BJ (cell line): Measurements from ENCODE around the gene ACVR1B. TPM values are rescaled to one million over a fixed set of nuclear protein-coding genes. Genes with fewer than 3 reads are reported as not detected.

Experiments
- CTCF ChIA-PET: fragments of 350-600 bp; formaldehyde crosslinking; extraction: SDS; loops from one replicate; lab custom pipeline; 2021; ENCODE audit warnings: antibody characterized with exemption, inconsistent platforms; lab: Yijun Ruan, JAX
- POLR2A ChIA-PET: fragments of 300-600 bp; sonication (Branson Sonifier 250); formaldehyde crosslinking; extraction: SDS; loops from one replicate; lab custom pipeline; 2021; ENCODE audit warnings: antibody characterized with exemption; lab: Charles Lee
- DNase-seq: peaks from one replicate; pipeline ENCODE4 v3.0.0-alpha.2; 2011; ENCODE audit warnings: low read depth
- H3K27me3 ChIP-seq: 2 replicates; pipeline ENCODE4 v1.6.0; 2011; ENCODE audit warnings: low read length; ENCODE audit not compliant: control insufficient read depth, insufficient read depth
- H3K36me3 ChIP-seq: 2 replicates; pipeline ENCODE4 v1.5.1; 2011; ENCODE audit warnings: low read length; ENCODE audit not compliant: control insufficient read depth, insufficient read depth
- H3K4me3 ChIP-seq: 2 replicates; pipeline ENCODE4 v1.5.1; 2011; ENCODE audit warnings: low read depth, mild to moderate bottlenecking, control low read depth, low read length
- polyA plus RNA-seq: library from polyadenylated mRNA; depleted of rRNA; stranded (reverse); fragments of >200 nt; gene quantifications from 2 replicates; pipeline ENCODE4 v1.2.3, GENCODE V29; 2011
- TF ChIP-seq, protein P1 (sequence below): IDR thresholded peaks from 2 replicates; pipeline ENCODE4 v1.5.1; 2011; ENCODE audit warnings: low read depth, mild to moderate bottlenecking, control low read depth, inconsistent platforms, low read length, moderate library complexity; ENCODE audit not compliant: insufficient read depth

The ACVR1B gene
- polyA plus RNA-seq, 1 experiment = 12.9 TPM

DNA sequence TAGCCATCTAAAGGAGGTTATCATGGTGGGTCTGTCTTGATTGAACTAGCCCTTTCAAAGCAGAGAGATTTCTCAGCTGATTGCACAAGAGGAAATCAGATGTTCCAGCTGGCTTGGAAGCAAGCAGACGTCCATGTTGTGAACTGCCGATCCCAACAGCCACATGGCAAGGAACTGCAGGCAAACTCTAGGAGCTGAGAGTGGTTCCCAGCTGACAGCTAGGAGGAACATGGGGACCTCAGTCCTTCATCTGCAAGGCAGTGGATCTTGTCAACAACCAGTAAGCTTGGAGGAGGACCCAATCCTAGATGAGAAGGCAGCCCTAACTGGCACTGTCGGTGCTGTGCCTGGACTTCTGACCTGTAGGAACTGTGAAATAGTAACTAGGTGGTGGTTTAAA, 7.7 kb downstream of the ACVR1B start:
- TF ChIP-seq, protein P1, sequence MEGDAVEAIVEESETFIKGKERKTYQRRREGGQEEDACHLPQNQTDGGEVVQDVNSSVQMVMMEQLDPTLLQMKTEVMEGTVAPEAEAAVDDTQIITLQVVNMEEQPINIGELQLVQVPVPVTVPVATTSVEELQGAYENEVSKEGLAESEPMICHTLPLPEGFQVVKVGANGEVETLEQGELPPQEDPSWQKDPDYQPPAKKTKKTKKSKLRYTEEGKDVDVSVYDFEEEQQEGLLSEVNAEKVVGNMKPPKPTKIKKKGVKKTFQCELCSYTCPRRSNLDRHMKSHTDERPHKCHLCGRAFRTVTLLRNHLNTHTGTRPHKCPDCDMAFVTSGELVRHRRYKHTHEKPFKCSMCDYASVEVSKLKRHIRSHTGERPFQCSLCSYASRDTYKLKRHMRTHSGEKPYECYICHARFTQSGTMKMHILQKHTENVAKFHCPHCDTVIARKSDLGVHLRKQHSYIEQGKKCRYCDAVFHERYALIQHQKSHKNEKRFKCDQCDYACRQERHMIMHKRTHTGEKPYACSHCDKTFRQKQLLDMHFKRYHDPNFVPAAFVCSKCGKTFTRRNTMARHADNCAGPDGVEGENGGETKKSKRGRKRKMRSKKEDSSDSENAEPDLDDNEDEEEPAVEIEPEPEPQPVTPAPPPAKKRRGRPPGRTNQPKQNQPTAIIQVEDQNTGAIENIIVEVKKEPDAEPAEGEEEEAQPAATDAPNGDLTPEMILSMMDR = no peak
- CTCF ChIA-PET = interaction anchor here (0.9 to 1.5 kb wide), 4 partner anchors 9 to 124 kb away, joined by 3 to 4 read pairs (median 3); no protein-coding TSS in a partner anchor

DNA sequence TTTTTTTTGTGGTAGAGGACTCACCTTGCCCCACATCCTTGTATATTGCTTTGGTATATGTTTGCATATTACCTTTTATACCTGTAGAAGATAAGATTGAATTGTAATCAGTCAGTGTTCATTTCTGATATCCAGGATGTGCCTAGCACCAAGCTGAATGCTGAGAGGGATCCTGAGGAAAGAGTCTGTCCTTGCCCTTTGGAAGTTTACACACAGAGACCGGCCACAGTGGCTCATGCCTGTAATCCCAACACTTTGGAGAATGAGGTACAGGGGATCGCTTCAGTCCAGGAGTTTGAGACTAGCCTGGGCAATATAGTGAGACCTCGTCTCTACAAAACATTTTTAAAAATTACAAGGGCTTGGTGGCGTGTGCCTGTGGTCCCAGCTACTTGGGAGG, 8.4 kb downstream of the ACVR1B start:
- Histone ChIP-seq H3K4me3 (no peak overlapping the region), H3K27me3 (no peaks in the 10 kb centered on the region), H3K36me3 (peaks cover 3% of the 10 kb centered on the region; the same call in 1 of the 2 replicates)
- TF ChIP-seq, protein P1 = no peak
- ChIA-PET CTCF (interaction anchor here (0.7 to 0.8 kb wide), 2 partner anchors 33 to 65 kb away, joined by 3 read pairs; no protein-coding TSS in a partner anchor), POLR2A (no interaction called here)
- DNase-seq = no peak

More for the DNA sequence above, 7.7 kb downstream of the ACVR1B start:
- DNase-seq = no peak
- Histone ChIP-seq H3K27me3 (no peaks in the 10 kb centered on the region), H3K4me3 (no peak overlapping the region), H3K36me3 (peaks cover 3% of the 10 kb centered on the region; the same call in 1 of the 2 replicates)
- POLR2A ChIA-PET = interaction anchor here (0.7 kb wide), 1 partner anchor 726 kb away, joined by 3 read pairs; no protein-coding TSS in a partner anchor

DNA sequence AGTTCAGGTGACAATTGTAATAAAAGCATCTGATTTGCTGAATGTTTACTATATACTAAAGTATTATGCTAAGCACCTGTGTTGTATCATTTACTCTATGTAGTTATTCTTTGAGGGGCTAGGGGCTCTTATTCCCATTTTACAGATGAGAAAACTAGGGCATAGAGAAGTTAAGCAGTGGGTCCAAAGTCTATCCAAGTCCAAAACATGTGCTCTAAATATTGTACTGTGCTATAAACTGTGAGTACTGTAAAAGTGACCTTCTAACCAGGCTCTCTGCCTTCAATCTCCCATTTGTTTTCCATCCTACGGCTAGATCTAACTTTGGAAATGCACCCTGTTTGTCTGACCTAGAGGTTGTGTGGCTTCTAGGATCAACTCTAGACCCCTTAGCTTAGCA, 9.0 kb downstream of the ACVR1B start:
- ChIA-PET CTCF (interaction anchor here (0.7 to 2.5 kb wide), 3 partner anchors 10 to 65 kb away, joined by 3 to 9 read pairs (median 3); no protein-coding TSS in a partner anchor), POLR2A (no interaction called here)
- H3K4me3 ChIP-seq = no peak overlapping the region
- DNase-seq = no peak
- H3K36me3 ChIP-seq = peaks cover 3% of the 10 kb centered on the region; the same call in 1 of the 2 replicates
- TF ChIP-seq, protein P1 = no peak
- H3K27me3 ChIP-seq = no peaks in the 10 kb centered on the region

DNA sequence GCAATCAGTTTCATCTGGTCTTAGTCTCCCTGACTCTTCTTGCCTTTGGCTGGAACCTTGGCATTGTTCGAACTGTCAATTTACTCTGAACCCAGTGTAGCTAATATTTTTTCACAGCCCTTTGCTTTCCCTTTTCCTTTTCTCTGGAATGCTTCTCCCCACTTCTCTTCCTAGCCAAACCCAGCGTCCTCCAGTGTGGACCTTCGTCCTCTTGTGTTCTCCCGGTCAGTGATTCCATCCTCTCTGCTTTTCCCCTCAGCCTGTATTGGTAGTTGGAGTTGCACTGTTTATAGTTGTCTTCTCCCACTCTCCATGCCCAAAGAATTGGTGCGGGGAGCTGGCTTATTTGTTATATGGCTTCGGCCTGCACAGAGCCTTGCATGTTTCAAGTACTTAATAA, 9.4 kb downstream of the ACVR1B start:
- DNase-seq = no peak
- TF ChIP-seq, protein P1 = no peak
- Histone ChIP-seq H3K4me3 (no peak overlapping the region), H3K27me3 (no peaks in the 10 kb centered on the region), H3K36me3 (peaks cover 3% of the 10 kb centered on the region; the same call in 1 of the 2 replicates)
- POLR2A ChIA-PET = no interaction called here
- CTCF ChIA-PET = interaction anchor here (2.5 kb wide), 1 partner anchor 10 kb away, joined by 9 read pairs; no protein-coding TSS in a partner anchor

DNA sequence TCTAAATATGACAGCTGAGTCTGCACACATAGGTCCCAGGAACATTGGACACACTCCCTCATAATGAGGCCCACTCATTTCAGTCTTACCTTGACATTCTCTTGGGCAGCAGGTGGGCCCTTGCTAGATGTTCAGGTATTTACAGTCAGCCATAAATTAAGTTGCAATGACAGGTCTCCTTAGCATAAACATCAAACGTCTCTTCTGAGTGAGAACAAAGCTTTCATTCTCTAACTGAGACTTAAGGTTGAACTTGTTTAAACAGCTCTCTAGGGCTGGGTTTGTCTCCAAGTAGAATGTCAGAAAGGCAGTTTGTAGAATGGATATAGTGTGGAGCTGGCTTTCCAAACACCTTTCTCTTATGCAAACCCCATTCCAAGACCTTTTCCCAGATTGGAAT, 10.3 kb downstream of the ACVR1B start:
- ChIA-PET CTCF (interaction anchor here (0.9 to 2.5 kb wide), 5 partner anchors 9 to 64 kb away, joined by 4 to 10 read pairs (median 4); no protein-coding TSS in a partner anchor), POLR2A (interaction anchor here (0.6 kb wide), 1 partner anchor 318 kb away, joined by 4 read pairs; no protein-coding TSS in a partner anchor)
- no peak for DNase-seq
- TF ChIP-seq, protein P1 = no peak
- H3K36me3 ChIP-seq = peaks cover 3% of the 10 kb centered on the region; the same call in 1 of the 2 replicates
- H3K27me3 ChIP-seq = no peaks in the 10 kb centered on the region
- H3K4me3 ChIP-seq = no peak overlapping the region
